ENCODE results near the gene LAG3.

LAG3 gene

DNA sequence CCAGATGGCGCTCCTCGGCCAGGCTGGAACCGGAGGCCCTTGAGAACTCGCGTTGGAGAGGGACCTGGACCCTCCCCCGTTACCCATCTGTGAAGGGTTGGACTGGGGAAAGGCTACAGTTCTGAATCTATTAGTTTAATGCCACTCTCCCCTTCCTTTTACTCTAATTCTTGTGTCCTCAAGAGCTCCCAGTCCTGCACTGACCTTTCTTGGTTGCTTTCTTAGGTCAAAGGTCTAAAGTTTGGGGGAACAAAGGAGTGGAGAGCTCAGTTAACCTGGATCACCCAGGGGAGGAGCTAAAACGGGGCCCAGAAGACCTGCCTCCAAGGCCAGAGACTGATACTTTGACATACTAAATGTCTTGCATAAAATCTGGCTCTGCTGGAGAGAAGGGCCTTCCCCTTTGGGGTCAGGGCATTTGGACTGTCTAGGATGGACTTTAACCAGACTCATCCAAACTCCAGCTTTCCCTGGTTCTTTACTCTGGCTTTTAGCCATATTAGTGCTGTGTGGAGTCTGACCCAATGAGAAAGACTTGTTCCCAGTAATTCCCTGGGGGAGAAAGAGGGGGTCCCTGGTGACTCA is 18.5 kb upstream of the LAG3 start:
- DNase-seq (ENCODE audit: low spot score) = no peak

DNA sequence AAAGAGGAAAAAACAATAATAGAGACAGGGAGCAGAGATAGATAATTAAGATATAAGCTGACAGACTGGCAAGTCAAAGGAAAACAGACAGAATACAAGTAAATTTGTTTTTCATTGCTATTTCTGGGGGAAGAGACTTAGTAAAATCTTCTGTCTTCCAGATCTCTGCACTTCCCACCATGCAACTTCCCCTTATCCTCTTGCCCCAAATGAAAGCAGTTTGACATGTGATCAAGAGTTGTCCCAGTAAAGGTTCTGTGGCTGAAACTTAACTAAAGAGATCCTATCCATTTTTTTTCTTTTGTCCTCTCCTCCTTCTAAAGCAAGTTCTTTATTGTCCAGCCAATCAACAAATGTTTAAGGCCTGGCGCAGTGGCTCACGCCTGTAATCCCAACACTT is 17.9 kb upstream of the LAG3 start:
- no peak for DNase-seq (ENCODE audit: low spot score)

DNA sequence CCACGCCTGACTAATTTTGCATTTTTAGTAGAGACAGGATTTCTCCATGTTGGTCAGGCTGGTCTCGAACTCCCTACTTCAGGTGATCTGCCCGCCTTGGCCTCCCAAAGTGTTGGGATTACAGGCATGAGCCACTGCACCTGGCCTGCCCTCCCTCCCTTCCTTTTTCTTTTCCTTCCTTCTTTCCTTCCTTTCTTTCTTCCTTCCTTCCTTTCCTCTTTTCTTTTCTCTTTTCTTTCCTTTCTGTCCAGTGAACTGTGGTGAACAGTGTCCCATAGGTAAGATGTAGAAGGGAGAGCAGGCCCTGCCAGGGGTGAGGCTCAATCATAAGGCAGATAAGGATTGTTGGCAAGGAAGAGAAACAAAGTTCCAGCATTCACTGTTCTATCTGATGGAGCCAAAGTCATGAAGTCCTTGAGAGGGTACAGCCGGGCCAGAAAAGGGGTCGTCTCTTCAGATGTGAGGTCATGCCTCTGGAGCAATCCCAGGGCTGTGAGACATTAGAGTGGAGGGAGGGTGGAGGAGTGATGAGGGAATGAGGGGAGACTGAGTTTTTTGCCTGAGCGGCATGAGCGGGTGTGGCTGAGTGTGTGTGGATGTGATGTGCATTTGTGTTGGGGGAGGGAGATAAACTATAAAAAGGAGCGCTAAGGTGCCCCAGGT is 15.2 kb upstream of the LAG3 start:
- no peak for DNase-seq (ENCODE audit: low spot score)

DNA sequence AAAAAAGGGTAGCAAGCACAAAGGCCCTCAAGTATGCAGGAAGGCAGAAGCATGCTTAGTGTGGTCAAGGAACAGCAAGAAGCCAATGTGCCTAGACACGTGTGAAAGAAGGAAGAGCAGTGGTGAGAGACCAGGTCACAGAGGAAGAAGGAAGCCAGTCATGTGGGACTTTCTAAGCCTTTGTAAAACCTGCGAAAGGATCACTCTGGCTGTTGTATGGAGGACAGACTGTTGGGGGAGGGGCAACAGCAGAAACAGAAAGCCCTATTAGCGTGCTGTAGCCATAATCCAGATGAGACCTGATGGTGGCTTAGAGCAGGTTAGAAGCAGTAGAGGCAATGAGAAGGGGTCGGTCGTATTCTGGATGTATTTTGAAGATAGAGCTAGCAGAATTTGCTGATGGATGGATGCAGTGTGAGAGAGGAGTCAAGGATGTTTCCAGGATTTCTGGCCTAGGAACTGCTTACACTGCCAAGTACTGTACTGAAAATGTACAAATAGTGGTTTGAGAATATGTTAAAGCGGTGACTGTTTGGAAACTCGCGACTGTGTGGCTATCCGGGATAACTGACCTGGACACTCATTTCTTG is 13.7 kb upstream of the LAG3 start:
- no peak for DNase-seq (ENCODE audit: low spot score)

DNA sequence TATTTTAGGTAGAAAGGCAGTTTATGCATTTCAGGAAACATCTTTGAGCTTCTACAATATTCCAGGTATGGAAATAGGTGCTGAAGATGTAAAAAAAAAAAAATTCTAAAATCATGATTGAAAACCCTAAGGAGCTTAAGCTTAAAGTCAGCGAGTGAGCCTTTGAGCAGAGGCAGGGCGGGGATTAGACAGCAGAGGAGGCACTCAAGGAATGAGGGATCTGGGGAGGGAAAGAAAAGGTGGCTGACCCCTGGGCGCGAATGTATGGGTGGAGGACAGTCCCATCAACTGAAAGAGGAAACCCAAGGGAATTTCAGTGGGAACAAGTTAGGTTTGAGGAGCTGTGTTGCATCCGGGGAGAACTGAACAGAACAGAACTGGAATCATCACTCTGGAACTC is 12.6 kb upstream of the LAG3 start:
- no peak for DNase-seq (ENCODE audit: low spot score)

DNA sequence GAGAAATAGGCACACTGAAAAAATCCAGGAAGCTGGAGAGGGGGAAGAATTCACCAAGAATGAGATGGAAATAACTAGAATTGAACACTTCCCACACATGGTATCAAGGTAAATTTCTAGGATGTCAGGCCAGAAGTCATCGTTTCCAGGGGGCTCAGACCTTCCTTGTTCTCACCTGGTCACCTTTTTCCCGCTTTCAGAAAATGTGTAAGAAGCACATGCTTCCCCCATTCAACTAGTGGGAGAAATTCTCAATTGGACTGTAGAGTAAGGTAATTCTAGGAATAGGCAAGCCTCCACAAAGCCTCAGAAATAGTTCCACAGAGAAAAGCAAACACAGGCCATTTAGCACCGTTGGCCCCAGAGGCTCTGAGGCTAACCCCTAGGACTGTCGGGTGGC is 8.9 kb upstream of the LAG3 start:
- DNase-seq (ENCODE audit: low spot score) = peak; percentile 58

DNA sequence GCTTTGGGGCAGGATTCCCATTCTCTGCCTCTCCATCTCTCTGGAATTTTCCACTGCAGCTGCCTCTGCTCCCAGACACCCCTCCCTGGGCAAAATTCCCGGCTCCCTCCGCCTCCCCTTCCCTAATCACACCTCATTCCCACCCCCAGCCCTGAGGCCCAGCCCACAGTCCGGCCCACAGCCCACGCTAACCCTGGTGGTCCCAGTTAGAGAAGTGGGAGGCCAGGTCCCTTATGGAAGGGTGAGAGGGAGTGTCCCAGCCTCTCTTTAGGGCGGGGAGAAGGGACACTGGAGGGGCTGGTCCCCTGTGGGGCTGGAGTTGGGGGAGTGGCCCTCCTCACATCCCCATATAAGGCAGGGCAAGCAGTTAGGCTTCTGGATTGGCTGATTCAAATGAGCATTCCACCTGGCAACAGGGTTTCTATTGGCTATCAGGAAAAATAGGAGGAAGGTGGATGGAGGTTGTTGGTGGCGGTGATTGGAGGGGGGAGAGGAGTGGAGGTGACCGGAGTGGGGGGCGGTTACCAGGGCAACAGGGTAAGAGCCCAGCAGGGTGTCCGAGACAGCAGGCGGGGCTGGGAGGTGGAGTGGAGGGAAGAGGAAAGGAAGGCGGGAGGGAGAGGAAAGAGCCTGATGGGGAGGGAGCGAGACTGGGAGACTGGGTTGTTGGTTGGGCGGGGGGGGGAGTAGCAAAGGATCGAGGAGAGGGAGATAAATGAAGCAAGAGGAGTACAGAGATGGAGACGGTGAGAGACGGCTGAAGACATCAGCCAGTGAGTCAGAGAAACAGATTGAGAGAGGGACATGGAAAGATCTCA is 8.1 kb upstream of the LAG3 start:
- peak; percentile 100 for DNase-seq (ENCODE audit: low spot score)

DNA sequence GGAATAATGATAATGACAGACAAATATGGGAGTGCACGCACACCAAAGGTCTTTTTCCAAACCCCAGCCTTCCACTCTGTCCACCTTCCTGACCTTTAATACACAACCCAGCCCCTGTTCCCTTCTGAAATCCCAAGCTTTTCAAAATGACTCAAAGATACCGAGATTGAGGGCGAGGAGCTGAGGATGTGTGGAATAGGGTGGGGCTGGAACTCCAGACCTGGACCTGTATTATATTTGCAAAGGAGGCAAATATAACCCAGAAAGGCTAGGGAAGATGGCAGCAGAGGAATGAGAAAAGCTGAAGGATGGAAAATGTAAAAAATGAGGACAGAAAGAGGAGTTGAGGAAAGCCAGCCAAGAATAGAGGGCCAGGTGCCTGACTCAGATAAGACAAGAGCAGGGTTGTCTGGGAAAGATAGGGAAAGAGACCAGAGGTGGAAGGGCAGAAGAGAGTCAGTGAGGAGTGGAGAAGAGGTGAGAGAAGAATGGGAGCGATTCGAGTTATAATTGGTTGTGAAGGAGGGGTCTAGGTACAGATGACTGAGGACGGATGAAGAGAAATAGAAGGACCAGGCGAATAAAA is 7.2 kb upstream of the LAG3 start:
- peak; percentile 70 for DNase-seq (ENCODE audit: low spot score)

DNA sequence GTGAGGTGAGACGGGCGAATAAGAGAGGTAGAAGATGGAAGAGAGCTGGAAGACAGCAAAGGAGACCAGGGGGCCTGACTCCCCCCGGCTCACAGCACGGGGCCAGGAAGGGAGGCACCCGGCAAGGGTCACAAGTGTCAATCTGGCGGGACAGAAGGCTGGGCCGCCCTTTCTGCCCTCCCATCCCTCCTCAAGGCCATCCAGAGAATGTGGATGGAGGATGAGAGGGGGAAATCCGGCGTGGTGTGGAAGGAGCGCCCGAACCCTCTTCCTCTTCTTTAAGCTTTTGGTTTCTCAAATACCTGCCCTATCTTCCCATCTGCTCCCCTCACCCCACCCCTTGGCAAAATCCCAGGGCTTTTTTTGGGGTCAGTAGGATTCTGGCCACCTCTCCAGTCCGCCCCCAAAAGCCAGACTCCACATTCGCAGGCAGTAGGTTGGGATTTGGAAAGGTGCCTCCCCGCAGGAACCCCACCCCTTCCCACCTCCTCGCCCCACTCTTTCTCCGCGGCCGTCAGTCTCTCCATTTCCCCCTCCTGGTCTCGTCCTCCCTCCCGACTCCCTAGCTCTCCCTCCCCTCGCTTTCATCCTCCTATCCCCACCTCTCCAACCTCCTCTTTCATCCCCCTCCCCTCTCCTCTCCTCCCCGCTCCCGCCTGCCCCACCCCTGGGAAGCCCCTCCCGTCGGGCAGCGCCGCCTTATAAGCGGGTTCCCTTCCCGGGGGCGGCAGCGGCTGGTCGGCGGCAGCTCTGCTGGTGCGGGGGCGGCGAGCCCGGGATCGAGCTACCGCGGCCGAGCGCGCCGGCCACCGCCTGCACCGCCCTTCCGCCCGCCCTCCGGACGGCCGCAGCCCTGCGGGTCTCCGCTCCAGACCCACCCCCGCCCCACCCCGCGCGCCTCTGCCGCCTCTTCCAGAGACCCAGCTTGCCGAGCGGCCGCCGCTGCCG is 6.4 kb upstream of the LAG3 start, which contains the start of gene PTMS:
PTMS (plus strand) TSS at position 730 of the 948 bp plus-strand sequence. CDS start 343 bp downstream, outside the sequence.
- peak; percentile 99 for DNase-seq (ENCODE audit: low spot score)

DNA sequence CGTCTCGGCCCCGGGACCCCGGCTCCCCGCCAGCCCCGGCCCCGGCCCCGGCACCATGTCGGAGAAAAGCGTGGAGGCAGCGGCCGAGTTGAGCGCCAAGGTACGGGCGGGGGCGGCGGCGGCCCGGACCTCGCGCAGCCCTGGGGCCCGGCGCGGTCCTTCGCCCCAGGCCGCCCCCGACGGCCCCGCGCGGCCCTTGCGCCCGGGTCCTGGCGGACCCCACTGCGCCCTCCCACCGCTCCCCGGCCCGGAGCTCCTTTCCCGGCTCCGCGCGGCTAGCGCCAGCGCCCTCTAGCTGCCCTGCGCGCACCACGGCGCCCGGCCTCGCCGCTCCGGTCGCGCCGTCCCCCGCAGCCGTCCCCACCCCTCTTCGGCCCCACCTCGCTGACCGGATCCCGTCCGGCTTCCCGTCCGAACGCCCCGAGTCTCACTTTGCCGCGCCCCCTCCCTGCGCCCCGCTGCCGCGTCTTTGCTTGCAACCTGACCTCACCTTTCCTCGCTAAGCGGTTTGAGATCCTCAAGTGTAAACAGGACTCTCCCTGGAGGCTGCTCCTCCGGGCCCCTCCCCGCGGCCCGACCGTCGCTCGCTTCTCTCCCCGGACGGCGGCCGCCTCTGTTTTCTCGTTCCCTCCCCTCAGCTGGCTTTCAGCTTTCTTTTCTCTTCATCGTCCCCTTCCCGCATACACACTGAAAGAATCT is 5.5 kb upstream of the LAG3 start:
- peak; percentile 81 for DNase-seq (ENCODE audit: low spot score)

DNA sequence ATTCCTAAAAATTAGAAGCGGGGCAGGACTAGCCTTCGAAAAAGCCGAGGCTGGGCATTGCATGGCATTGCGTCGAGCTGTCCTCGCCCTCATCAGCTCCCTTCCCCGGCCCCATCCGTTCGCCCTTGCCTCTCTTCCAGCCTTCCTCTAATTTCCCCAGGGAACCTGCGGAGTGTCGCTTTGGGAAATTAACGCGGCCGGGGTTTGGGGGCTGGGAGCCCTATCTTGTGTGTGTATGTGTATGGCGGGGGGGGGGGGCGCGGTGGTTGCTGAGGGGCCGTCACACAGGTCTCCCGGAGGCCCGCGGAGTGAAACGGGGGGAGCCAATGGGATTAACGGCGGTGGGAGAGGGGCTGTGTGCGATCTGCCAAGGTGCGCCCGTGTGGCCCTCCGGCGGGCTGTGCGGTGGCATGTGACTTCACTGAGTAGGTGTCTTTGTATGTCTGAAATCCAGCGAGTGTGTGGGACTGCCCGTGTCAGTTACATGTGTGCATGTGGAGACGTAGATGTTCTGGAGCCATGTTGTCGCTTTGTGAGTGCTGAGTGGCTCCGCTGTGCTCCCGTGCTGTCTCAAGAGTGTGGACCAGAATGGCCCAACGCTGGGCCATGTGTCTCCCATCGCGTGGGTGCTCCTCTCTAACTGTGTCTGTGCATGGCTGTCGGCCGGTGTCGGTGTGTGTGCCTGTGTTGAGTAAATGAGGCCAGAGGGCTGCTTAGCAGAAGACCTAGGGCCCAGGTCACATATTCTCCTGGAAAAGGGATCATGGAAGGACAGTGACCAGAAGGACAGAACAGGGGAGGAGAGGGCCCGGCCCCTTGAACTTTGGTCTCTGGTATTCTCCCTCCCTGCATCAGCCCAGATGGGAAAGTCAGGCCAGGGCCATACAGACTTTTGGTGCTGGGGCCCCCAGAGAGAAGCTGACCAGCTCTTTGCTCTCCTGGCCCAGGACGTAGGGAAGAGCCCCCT is 4.7 kb upstream of the LAG3 start:
- peak; percentile 62 for DNase-seq (ENCODE audit: low spot score)

DNA sequence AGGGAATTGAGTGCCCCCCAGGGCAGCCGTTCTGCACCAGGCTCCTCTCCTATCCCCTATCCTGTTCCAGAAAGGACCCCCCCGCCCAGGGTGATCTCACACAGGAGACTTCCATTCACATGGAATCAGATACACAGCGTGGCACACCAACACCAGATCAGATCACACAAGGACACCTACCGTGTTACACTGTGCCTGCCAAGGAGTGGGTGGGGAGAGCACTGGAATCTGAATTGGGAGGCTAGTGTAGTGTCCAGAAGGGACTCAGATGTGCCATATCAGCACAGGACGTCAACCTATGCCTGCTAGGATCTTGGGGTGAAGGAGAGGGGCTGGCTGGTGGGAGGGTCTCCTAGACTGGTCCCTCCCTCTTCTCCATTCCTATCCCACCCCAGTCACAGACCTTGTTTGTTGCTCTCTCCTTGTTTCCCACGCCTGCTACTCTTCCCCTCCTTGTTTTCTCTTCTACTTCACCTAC is 3.8 kb upstream of the LAG3 start:
- no peak for DNase-seq (ENCODE audit: low spot score)

DNA sequence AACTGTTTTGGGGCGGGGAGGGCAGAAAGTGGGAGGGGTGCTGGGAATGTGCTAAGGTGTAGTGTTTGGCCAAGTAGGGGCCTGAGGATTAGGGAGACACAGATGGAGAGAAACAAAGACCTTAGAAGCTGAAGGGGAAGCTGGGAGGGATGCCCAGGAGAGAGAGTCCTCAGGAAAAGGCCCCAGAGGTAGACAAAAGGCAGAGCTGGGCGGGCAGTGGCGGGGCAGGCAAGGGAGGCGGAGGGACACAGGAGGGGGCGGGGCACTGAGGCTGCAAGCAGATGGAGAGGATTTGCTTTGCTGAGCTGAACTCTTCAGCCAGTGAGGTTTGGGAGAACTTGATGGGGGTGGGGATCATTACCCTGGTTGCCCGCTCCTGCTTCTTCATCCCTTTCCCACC is 3.3 kb upstream of the LAG3 start:
- DNase-seq (ENCODE audit: low spot score) = peak; percentile 42

DNA sequence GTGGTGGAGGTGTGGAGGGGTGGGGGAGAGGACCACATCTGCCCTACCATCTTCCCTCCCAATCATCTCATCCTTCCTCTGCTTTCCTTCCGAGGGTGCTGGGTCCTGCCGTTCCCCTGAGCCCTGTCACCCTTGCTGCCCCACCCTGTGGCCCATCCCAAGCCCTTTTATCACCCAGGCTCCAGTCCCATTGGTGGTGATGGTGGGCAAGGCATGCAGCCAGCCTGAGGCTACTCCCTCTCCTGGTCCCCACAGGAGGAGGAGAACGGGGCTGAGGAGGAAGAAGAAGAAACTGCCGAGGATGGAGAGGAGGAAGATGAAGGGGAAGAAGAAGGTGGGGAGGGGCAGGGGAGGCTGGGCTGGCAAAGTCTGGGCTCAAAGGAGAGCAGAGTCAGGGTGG is 2.7 kb upstream of the LAG3 start:
- DNase-seq (ENCODE audit: low spot score) = no peak

DNA sequence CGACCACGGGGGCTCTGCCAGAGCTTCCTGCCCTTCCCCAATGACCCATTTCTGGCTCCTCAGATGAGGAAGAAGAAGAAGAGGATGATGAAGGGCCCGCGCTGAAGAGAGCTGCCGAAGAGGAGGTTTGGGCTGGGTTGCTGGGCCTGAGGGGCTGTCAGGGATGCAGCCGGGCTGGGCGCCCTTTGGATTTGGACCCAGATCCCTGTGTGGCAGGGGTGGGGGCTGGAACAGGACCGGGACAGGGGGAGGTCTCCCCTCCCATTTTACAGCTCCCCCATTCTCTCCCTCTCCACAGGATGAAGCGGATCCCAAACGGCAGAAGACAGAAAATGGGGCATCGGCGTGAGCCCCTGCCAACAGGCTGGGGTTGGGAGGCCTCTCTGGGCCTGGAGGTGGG is 2.2 kb upstream of the LAG3 start:
- no peak for DNase-seq (ENCODE audit: low spot score)

DNA sequence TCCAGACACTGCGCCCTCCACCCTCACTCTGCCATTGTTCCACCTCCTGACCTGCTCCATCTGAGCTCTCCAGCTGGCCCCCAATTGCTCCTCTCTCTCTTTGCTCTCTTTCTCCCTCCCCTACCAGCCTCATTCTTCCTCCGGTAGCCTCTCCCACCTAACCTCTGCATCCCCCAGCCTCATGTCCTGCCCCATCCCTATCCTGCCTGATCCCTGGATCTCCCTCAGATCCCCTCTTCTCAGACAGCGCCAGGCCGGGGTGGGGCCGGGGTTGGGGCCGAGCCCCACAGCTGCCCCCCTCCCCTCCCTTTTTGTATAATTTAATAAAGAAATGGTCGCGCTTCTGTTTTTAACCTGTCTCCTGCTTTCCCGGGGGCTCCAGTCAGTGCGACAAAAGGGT is 1.7 kb upstream of the LAG3 start:
- DNase-seq (ENCODE audit: low spot score) = no peak

DNA sequence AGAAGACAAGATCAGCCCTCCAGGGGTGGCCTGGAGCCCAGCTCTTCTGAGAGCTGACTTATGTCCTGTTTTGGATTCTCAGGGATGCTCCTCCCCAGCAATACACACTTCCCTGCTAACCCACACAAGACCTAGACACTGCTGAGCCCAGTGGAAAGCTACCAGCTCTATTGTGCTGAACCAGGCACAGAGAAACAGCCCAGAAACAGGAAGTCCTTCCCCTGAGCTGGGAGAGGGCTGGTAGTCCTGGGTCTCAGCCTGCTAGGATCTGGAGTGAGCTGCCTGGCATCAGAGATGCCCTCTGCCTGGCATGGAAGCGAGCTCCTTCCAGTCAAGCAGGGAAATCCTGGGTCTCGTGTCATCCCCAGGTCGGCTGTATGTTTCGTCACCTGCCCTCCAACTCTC is 1.2 kb upstream of the LAG3 start:
- no peak for DNase-seq (ENCODE audit: low spot score)

DNA sequence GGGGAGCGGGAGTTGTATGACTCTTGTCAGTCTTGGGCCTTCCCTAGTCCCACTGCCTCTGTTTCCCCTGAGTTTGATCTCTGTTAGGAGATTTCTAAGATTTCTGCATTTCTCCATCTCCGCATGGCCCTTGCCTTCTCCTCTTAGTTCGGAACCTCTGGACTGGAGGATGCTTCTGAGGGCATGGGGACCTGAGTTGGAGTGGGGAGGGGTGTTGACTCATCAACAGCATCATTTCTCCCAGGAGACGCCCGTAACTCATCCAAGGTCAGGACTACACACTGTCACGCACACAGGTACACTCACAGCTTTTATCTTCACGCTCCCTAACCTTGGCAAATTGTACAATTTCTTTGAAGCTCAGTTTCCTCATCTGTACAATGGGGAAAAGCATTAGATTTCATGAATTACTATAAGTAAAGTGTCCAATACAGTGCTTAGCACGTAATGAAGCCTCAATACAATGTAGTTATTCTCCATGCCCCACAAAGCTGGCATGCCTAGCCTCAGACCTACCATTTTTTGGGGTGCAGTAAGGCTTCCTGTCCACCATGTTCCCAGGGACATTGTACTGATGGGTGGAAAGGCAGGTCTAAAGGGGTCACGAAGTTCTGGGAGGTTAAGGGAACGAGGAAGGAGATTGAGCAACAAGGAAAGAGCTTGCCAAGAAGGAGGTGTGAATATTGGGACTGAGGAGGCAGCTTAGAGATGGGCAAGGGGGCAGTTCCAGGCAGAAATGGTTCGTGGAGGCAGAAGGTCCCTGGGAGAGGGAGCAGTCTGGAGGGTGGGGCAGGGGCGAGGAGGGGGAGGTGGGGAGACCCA is 600 bp upstream of the LAG3 start:
- no peak for DNase-seq (ENCODE audit: low spot score)

Data from SW480 (cell line).